Neuronal stem cell (in vitro differentiated cells): ENCODE measurements around the gene NRCAM.

Experiments used
- DNase-seq: peaks from one replicate; pipeline ENCODE4 v3.0.0-alpha.2; 2013; ENCODE audit warnings: low spot score
- H2AFZ ChIP-seq: one replicate; pipeline ENCODE4 v1.6.1; 2013; ENCODE audit warnings: mild to moderate bottlenecking, low read length, inconsistent platforms
- H2AK5ac ChIP-seq: 2 replicates; pipeline ENCODE4 v1.6.1; 2013; ENCODE audit warnings: low read depth, mild to moderate bottlenecking, inconsistent platforms, low read length, moderate library complexity, mixed read lengths
- H2BK120ac ChIP-seq: 2 replicates; pipeline ENCODE4 v1.6.1; 2013; ENCODE audit warnings: low read depth, mild to moderate bottlenecking, inconsistent platforms, low read length, moderate library complexity, mixed read lengths
- H2BK12ac ChIP-seq: one replicate; pipeline ENCODE4 v1.6.1; 2013; ENCODE audit warnings: low read length, inconsistent platforms
- H2BK15ac ChIP-seq: 2 replicates; pipeline ENCODE4 v1.6.1; 2013; ENCODE audit warnings: mild to moderate bottlenecking, low read length, inconsistent platforms, mixed read lengths
- H2BK5ac ChIP-seq: one replicate; pipeline ENCODE4 v1.6.1; 2013; ENCODE audit warnings: inconsistent platforms, mild to moderate bottlenecking, low read length, moderate library complexity
- H3K14ac ChIP-seq: one replicate; pipeline ENCODE4 v1.6.1; 2013; ENCODE audit warnings: low read length, inconsistent platforms
- H3K18ac ChIP-seq: 2 replicates; pipeline ENCODE4 v1.6.1; 2013; ENCODE audit warnings: low read length, inconsistent platforms
- H3K23ac ChIP-seq: 2 replicates; pipeline ENCODE4 v1.6.1; 2013; ENCODE audit warnings: low read depth, mild to moderate bottlenecking, mixed read lengths, low read length, inconsistent platforms; ENCODE audit not compliant: poor library complexity
- H3K27ac ChIP-seq: replicated peaks from 3 replicates; pipeline ENCODE4 v1.5.1; 2013; ENCODE audit warnings: low read length, inconsistent platforms
- H3K27me3 ChIP-seq, 3 experiments: 2 replicates each; pipeline ENCODE4 v1.6.1; 2013; ENCODE audit warnings: low read length in 3 of 3, mild to moderate bottlenecking in 2 of 3, inconsistent platforms in 1 of 3, low read depth in 1 of 3, mixed read lengths in 1 of 3, moderate library complexity in 1 of 3; ENCODE audit not compliant: control insufficient read depth in 3 of 3, insufficient read depth in 3 of 3
- H3K36me3 ChIP-seq, 2 donors: replicated peaks in 1 of 2; 2 replicates each; pipeline ENCODE4 v1.6.1; 2013; ENCODE audit warnings: low read length in 2 of 2; ENCODE audit not compliant: control insufficient read depth in 2 of 2, insufficient read depth in 2 of 2
- H3K4ac ChIP-seq: 2 replicates; pipeline ENCODE4 v1.6.1; 2013; ENCODE audit warnings: inconsistent platforms, mild to moderate bottlenecking, low read length, moderate library complexity
- H3K4me1 ChIP-seq, 2 donors: 1 replicate in 1 of 2; 2 replicates in 1 of 2; pipeline ENCODE4 v1.6.1; 2013; ENCODE audit warnings: low read length in 2 of 2, low read depth in 1 of 2; ENCODE audit not compliant: control insufficient read depth in 2 of 2, insufficient read depth in 1 of 2
- H3K4me2 ChIP-seq: one replicate; pipeline ENCODE4 v1.6.1; 2013; ENCODE audit warnings: mild to moderate bottlenecking, low read length, inconsistent platforms; ENCODE audit not compliant: insufficient read depth, poor library complexity, severe bottlenecking
- H3K4me3 ChIP-seq, 2 donors: 2 replicates each; pipeline ENCODE4 v1.5.1; 2013; ENCODE audit warnings: low read length in 2 of 2, mild to moderate bottlenecking in 2 of 2, inconsistent platforms in 1 of 2, moderate library complexity in 1 of 2
- H3K79me1 ChIP-seq: one replicate; pipeline ENCODE4 v1.6.1; 2013; ENCODE audit warnings: low read depth, mild to moderate bottlenecking, inconsistent platforms, low read length, moderate library complexity
- H3K9ac ChIP-seq: one replicate; pipeline ENCODE4 v1.6.1; 2013; ENCODE audit warnings: mild to moderate bottlenecking, low read depth, low read length, inconsistent platforms; ENCODE audit not compliant: poor library complexity
- H3K9me3 ChIP-seq, 2 donors: replicated peaks in 1 of 2; 2 replicates each; pipeline versions ENCODE3 to v1.6.1; 2013; ENCODE audit warnings: low read length in 2 of 2, mild to moderate bottlenecking in 2 of 2, inconsistent platforms in 1 of 2, low read depth in 1 of 2, mixed read lengths in 1 of 2, moderate library complexity in 1 of 2; ENCODE audit not compliant: control insufficient read depth in 2 of 2, insufficient read depth in 1 of 2
- H4K8ac ChIP-seq: one replicate; pipeline ENCODE4 v1.6.1; 2013; ENCODE audit warnings: low read depth, mild to moderate bottlenecking, inconsistent platforms, low read length, moderate library complexity
- H4K91ac ChIP-seq: one replicate; pipeline ENCODE4 v1.6.1; 2013; ENCODE audit warnings: low read length, low read depth, mild to moderate bottlenecking, inconsistent platforms; ENCODE audit not compliant: poor library complexity
- WGBS, 2 donors: extraction: QIAGEN DNeasy Blood & Tissue Kit; methylation state at CpG; one replicate each; pipeline ENCODE4 v1.1.7; 2013; ENCODE audit warnings: missing lambda C conversion rate in 2 of 2, mixed read lengths in 1 of 2; ENCODE audit not compliant: insufficient read length in 2 of 2, insufficient replicate concordance in 1 of 2; ENCODE audit errors: extremely low coverage in 2 of 2; 5-methylcytosine and 5-hydroxymethylcytosine counted together

Gene NRCAM

GRCh38 chr7:108165723-108166122 is 290.5 kb downstream of the NRCAM start:
- H3K4me3 ChIP-seq: no peak overlapping the region
- no peak overlapping the region for H3K14ac ChIP-seq
- H3K36me3 ChIP-seq: no peaks in the 10 kb centered on the region
- no peak overlapping the region for H3K23ac ChIP-seq
- H3K9ac ChIP-seq: no peak overlapping the region
- no peak overlapping the region for H2AFZ ChIP-seq
- no peak overlapping the region for H2BK5ac ChIP-seq
- no peak overlapping the region for H2BK15ac ChIP-seq
- no peak for DNase-seq
- no peaks in the 10 kb centered on the region for H3K9me3 ChIP-seq
- no peak overlapping the region for H2AK5ac ChIP-seq
- H3K18ac ChIP-seq: no peak overlapping the region
- H3K4me1 ChIP-seq: peaks cover 0 to 2% of the 10 kb centered on the region in 2 donors
- no peak overlapping the region for H2BK120ac ChIP-seq
- WGBS, 2 donors: no CpG with 5 or more reads among the region's 2 CpGs
- no peak overlapping the region for H3K4ac ChIP-seq
- no peak overlapping the region for H3K27ac ChIP-seq
- no peak overlapping the region for H3K4me2 ChIP-seq
- H3K79me1 ChIP-seq: no peaks in the 10 kb centered on the region
- H4K8ac ChIP-seq: no peak overlapping the region
- H3K27me3 ChIP-seq: no peaks in the 10 kb centered on the region
- no peak overlapping the region for H4K91ac ChIP-seq
- H2BK12ac ChIP-seq: no peak overlapping the region

DNA sequence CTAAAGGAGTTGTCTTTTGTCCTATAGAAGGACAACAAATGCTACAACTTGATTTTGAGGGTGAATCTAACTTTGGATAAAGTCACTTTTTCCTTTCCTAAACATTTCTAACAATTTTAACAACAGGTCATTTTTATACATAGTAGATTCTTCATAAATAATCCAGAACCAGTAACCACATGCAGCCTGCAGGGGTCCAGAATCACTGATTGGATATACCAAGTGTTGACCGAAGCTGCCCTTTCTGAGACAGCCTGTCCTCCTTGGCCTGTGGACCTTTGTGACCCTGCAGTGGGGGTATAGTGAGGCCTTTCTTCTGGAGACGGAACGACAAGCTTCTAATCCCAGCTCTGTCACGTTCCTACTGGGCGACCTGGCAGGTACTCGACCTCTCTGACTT is 291.3 kb downstream of the NRCAM start:
- Histone ChIP-seq H3K4me3 (no peak overlapping the region), H3K14ac (no peak overlapping the region), H2BK12ac (no peak overlapping the region), H3K9me3 (no peaks in the 10 kb centered on the region), H2AFZ (no peak overlapping the region), H2BK5ac (no peak overlapping the region), H3K4me2 (no peak overlapping the region), H3K27me3 (no peaks in the 10 kb centered on the region), H3K9ac (no peak overlapping the region), H4K8ac (no peak overlapping the region), H2BK120ac (no peak overlapping the region), H3K23ac (no peak overlapping the region), H4K91ac (no peak overlapping the region), H3K79me1 (no peaks in the 10 kb centered on the region), H3K36me3 (no peaks in the 10 kb centered on the region), H3K27ac (no peak overlapping the region), H2BK15ac (no peak overlapping the region), H3K4ac (no peak overlapping the region), H3K18ac (no peak overlapping the region), H3K4me1 (peaks cover 0 to 2% of the 10 kb centered on the region in 2 donors), H2AK5ac (no peak overlapping the region)
- no peak for DNase-seq
- no CpG with 5 or more reads among the region's 6 CpGs for WGBS, 2 donors

DNA sequence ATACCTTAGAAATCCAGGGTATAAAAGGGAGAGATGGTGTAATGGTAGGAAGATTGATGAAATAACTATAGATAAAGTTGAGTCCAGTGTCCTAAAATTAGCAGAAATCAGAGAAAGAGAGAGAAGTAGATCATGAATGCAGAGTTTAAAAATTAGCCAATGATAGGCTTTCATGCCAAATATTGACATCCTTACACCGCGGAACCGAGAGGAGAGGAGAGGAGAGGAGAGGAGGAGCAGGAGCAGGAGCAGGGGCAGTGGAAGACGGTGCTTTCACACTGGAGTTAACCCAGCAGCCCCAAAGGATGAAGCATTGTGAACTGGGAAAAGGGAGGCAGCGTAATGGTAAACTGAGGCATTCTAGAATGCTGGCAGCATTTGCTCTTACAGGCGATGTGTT is 291.9 kb downstream of the NRCAM start:
- Histone ChIP-seq H4K91ac (no peak overlapping the region), H3K9me3 (no peaks in the 10 kb centered on the region), H3K4me2 (no peak overlapping the region), H3K79me1 (no peaks in the 10 kb centered on the region), H3K9ac (no peak overlapping the region), H3K27ac (no peak overlapping the region), H3K4ac (no peak overlapping the region), H2BK5ac (no peak overlapping the region), H2BK120ac (no peak overlapping the region), H2AFZ (no peak overlapping the region), H3K27me3 (no peaks in the 10 kb centered on the region), H2BK15ac (no peak overlapping the region), H3K36me3 (no peaks in the 10 kb centered on the region), H3K4me3 (no peak overlapping the region), H3K4me1 (peaks cover 0 to 2% of the 10 kb centered on the region in 2 donors), H2BK12ac (no peak overlapping the region), H4K8ac (no peak overlapping the region), H3K23ac (no peak overlapping the region), H3K18ac (no peak overlapping the region), H3K14ac (no peak overlapping the region), H2AK5ac (no peak overlapping the region)
- WGBS, 2 donors: no CpG with 5 or more reads among the region's 6 CpGs
- DNase-seq: no peak

- WGBS, 2 donors: no CpG with 5 or more reads among the region's 1 CpG
These were observed 297.5 kb downstream of the NRCAM start for GRCh38 chr7:108158776-108159175.

More at GRCh38 chr7:108158776-108159175, 297.5 kb downstream of the NRCAM start:
- no peak overlapping the region for H2AK5ac ChIP-seq
- H2BK15ac ChIP-seq: no peak overlapping the region
- no peak overlapping the region for H4K8ac ChIP-seq
- no peak overlapping the region for H2BK120ac ChIP-seq
- no peak overlapping the region for H2AFZ ChIP-seq
- no peak overlapping the region for H3K4ac ChIP-seq
- H2BK12ac ChIP-seq: no peak overlapping the region
- H3K27ac ChIP-seq: no peak overlapping the region
- no peak overlapping the region for H3K18ac ChIP-seq
- H4K91ac ChIP-seq: no peak overlapping the region
- no peak overlapping the region for H3K9ac ChIP-seq
- H3K4me2 ChIP-seq: no peak overlapping the region
- peaks cover 2 to 5% of the 10 kb centered on the region in 2 donors for H3K36me3 ChIP-seq
- no peak overlapping the region for H3K4me3 ChIP-seq
- no peak overlapping the region for H2BK5ac ChIP-seq
- DNase-seq: no peak
- H3K27me3 ChIP-seq: no peaks in the 10 kb centered on the region
- H3K9me3 ChIP-seq: no peaks in the 10 kb centered on the region
- H3K23ac ChIP-seq: no peak overlapping the region
- H3K79me1 ChIP-seq: no peaks in the 10 kb centered on the region
- H3K14ac ChIP-seq: no peak overlapping the region
- no peaks in the 10 kb centered on the region for H3K4me1 ChIP-seq
